GM21367 (cell line): Measurements from ENCODE around the gene E2F1.

ENCODE experiments used
- ATAC-seq: cut with Tn5 transposase; IDR thresholded peaks from one replicate; pipeline ENCODE4 v1.9.1; 2021; ENCODE audit not compliant: unreplicated experiment

E2F1 gene

DNA sequence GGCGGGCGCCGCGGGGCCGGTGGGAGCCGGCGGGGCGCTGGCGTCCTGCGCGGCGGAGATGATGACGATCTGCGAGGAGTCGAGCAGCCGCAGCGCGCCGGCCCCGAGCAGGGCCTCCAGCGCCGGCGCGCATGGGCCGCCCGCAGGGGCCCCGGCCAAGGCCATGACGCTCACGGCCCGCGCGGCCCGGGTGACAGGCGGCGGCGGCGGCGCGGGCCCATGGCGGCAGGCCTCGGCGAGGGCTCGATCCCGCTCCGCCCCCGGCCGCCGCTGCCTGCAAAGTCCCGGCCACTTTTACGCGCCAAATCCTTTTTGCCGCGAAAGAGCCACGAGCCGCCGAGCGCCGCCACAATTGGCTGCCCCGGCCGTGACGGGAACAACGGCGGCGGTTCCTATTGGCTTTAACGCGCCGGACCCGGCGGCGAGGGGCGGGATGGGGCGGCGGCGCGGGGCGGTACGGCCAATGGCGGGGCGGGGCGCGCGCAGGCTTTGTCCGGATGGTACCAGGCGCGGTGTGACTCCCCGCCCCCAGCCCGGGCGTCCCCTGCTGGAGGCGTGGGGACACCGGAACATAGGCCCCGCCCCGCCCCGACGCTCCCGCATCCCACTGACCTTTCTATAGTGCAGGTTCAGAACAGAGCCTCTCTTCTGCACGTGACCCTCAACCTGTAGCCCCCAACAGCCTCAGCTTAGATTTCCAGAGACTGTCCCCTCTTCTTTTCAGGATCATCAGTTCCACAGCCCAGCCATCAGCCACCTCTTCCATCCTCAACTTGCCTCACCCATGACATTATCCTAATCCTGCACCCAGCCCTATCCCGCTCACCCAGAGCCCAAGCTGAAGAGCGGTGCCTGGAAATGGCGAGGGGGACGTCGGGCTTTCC lies at the start of gene E2F1:
E2F1 (minus strand) TSS at position 286 of the 884 bp plus-strand sequence; CDS start at position 165, 121 bp downstream.
- peak; percentile 67 for ATAC-seq

DNA sequence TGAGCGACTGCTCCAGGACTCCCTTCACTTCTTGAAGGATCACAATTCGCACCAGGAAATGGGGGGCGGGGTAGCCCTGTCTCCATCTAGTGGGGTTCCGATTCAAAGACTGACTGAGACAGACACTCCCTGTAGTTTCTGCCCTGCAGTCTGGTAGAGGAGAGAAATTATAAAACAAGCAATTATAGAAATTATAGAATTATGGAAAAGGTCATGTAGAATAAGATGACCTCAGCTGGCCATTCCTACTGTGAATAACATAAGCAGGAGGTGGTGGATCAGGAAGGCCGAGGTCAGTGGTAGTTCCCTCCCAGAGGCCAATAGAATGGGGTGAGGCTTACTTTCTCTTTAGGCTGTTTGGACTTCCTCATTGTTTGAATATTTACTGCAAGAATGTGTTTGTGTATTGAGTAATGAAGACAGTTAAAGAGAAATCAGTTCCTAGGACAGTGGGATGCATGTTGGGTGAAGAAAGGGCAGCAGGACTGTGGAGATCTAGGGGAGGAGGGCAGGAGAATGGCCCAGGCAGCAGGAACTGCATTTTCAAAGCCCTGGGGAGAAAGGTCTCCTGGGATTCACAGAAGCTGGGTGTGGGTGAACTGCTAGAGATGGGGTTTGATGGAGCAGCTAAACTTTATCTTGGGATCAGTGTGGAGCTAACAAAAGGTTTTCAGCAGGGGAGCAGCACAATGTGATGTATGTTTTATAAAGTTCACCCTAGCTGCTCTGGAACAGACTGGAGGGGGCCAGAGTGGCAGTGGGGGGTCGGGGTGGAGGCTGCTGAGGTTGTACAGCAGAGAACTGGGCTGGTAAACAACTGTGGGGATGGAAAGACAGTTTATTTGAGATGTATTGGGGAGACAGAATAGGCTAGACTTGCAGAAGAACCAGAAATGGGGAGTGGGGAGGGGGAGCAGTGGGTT lies 47.7 kb upstream of the E2F1 start:
- ATAC-seq: no peak

GRCh38 chr20:33732166-33732970 lies 46.2 kb upstream of the E2F1 start:
- ATAC-seq: peak; percentile 40

- ATAC-seq: peak; percentile 64
These were observed 45.5 kb upstream of the E2F1 start, which contains the start of gene ZNF341 for GRCh38 chr20:33731693-33732165. Gene ZNF341 (plus strand): TSS chr20:33731996. CDS start chr20:33732022, 26 bp downstream.

DNA sequence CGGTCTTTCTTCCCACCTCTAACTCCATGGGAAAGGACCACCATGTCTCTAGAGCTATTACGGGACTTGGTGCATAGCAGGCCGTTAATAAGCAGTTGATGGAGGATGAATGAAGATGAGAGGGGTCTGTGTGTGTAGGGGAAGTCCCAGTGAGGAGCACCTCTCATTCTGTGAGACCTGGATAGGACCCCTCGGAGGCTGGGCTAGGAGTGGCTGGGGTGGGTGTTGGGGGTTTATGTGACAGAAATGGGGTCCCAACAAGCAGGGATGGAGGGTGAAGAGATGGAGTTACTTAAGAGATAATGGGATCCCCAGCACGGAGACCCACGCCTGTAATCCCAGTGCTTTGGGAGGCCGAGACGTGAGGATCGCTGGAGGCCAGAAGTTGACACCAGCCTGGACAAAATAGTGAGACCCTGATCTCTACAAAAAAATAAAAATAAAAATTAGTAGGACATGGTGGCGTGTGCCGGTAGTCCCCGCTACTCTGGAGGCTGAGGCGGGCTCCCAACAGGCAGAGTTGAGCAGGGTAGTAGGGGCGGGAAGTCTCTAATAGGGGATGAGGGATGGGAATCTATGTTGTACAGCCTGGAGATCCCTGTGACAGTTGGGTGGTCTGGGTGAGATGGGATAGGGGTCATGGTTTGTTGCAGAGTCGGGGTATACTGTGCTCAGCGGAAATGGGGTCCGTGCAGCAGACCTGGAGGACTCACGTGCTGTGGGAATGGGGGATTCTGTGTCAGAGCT lies 44.9 kb upstream of the E2F1 start:
- no peak for ATAC-seq

DNA sequence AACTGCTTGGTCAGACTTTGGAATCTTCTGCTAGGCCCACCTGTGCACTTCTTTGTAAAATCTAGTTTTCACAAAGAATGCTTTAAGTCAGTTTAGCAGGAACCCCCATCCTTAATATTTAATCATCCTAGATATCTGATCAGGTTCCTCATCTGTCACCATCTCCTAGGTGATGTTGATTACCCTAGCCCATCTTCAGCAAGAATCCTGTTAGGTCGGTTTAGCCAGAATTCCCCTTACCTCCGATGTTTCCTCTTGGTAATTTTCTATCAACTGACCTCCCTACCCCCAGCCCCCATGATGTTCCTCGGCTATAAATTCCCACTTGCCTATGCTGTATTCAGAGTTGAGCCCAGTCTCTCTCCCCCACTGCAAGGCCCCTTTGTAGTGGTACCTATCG lies 42.9 kb upstream of the E2F1 start:
- no peak for ATAC-seq

DNA sequence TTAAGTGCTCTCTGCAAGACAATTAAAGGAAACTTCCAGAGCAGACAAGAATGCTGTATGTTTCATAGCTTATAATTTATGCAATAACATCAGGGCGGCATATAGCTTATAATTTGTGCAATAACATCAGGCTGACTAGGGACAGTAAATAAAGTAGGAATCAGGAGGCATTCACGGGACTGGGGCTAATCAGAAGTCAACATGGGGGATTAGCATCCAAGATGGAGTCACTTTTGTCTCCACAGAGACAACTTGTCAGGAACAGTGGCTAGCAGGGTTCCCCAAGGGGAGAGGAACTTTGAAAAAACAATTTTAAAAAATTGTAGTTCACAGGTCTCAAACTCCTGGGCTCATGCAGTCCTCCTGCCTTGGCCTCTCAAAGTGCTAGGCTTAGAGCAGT lies 42.3 kb upstream of the E2F1 start:
- ATAC-seq: no peak

DNA sequence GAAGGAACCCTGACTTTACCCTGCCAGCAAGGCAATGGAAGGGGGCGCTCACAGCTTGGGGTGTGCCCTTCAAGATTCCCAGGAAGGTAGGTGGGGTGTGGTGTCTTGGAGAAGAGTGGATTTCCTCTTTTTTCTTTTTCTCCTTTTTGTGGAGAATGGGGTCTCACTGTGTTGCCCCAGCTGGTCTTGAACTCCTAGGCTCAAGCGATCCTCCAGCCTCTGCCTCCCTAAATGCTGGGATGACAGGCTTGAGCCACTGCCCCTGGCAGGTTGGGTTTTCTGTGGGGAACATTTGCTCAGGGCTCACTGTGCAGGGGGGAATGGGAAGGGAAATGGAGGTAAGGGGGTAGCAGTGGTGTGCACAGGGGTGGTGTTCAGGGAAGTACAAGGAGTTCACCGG lies 41.6 kb upstream of the E2F1 start:
- no peak for ATAC-seq

- no peak for ATAC-seq
These were observed 40.9 kb upstream of the E2F1 start for GRCh38 chr20:33727115-33727479.

DNA sequence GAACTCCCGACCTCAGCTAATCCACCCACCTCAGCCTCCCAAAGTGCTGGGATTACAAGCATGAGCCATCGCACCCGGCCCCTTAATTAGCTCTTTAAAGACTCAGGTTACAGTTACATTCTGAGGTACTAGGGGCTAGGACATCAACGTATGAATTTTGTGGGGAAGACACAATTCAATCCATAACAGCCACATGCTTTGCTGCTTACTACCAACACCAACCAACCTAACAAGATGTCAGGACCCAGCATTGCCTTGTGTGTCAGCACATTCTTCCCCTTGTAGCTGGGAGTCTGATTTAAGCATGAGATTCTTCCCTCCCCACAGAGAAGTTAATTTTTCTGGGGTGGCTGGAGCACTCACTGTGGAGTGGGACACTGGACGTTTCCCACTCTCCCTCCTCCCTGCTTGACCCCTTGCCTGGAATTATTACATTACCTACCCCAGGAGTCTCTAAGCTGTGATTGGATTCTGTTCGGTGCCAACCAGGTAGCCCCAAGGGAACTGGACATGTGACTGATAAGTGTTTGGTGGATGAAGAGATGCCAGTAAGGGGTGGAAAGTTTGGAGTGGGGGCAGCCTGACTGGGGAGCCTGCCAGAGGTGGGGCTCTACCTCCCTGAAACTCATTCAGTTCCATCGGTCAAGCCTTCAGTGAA lies 39.6 kb upstream of the E2F1 start:
- ATAC-seq: no peak

DNA sequence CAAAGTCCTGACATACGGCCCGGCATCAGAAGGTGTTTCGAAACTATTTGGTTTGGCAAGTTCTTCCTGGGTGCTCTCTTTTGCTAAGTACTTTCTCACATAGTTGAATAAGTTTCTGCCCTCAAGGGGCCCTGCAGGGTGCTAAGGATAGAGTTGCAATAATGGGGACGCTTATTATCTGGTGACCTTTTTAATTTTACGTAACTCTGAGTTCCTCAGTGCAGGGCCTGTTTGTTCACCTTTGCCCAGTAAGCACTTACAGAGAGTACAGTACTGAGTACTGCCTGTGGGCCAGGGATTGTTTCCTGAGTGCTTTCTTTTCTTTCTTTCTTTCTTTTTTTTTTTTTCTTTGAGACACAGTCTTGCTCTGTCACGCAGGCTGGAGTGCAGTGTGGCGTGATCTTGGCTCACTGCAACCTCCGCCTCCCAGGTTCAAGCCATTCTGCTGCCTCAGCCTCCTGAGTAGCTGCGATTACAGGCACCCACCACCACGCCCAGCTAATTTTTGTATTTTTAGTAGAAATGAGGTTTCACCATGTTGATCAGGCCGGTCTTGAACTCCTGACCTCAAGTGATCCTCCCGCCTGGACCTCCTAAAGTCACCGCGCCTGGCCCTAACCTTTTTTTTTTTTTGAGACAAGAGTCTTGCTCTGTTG lies 38.4 kb upstream of the E2F1 start:
- ATAC-seq: no peak

DNA sequence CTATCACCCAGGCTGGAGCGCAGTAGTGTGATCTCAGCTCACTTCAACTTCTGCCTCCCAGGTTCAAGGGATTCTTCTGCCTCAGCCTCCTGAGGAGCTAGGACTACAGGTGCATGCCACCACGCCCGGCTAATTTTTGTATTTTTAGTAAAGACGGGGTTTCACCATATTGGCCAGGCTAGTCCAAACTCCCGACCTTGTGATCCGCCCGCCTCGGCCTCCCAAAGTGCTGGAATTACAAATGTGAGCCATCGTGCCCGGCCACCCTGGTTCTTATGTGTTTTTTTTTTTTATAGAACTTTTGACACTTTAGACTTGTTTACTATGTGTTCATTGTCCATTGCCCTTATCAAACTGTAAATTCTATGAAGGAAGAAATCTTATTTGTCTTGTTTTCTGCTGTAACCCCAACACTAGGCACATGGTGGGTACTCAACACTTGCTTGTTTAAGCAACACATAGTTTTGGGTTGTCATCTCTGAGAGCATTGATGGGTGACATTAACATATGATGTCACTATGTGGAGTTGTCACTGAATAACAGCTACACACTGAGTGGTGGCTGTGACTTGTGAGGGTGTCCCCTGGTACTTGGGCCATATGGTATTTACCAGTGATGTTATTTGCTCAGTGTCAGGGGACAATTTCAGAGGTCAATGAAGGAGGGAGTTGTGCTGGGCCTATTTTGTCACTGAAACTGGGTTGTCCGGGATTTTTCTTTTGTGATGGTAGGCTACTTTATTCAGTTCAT lies 35.4 kb upstream of the E2F1 start:
- ATAC-seq: no peak

GRCh38 chr20:33719989-33720709 lies 34.0 kb upstream of the E2F1 start, which contains the start of gene PXMP4:
Gene PXMP4 (minus strand): TSS chr20:33720310. CDS start chr20:33720207, 103 bp downstream.
- ATAC-seq: peak; percentile 86

DNA sequence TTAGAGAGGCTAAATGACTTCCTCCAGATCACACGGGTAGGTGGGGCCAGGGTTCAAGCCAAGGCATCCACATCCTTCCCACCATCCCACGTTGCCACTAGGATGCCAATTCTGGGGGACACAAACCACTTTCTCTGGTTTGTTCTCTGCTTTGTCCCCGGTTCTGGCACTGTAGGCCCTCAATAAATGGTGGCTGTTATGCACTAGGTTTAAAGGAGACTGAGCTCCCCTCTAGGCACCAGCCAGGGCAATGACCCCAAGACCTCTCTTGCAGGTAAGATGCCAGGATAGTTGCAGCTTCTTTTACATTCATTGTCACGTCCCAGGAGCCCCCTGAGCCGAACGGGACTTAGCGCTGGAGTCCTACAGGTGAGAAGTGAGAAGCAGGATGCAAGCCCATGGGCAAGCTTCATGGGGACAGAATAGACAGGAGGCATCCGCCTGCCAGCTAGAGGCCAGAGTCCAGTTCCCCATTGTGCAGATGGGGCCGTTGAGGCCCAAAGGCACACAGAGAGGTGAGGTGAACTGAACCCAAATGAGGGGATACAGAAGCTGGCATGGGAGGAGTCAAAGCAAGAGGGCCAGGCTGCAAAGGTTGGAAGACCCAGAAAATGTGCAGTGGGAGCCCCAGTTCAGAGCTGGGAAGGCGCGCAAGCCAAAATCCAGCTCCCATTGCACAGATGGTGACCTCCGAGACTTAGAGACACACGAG lies 33.2 kb upstream of the E2F1 start:
- ATAC-seq: no peak

DNA sequence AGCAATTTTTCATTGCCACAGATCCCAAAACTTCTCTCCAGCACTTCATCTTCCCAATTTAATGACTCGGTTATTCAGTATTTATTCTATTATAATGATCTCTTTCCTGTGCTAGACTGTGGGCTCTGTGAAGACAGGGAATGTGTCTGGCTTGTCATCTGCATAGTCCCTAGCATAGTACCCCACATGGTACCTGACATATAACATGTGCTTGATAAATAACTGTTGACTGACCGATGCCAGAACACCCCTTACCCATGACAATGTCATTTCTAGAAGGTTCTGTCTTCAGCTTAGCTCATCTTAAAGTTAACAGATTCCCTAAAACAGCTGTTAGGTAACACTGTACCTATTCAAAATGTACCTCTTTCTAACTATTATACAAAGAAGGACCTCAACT lies 30.3 kb upstream of the E2F1 start:
- ATAC-seq: no peak

DNA sequence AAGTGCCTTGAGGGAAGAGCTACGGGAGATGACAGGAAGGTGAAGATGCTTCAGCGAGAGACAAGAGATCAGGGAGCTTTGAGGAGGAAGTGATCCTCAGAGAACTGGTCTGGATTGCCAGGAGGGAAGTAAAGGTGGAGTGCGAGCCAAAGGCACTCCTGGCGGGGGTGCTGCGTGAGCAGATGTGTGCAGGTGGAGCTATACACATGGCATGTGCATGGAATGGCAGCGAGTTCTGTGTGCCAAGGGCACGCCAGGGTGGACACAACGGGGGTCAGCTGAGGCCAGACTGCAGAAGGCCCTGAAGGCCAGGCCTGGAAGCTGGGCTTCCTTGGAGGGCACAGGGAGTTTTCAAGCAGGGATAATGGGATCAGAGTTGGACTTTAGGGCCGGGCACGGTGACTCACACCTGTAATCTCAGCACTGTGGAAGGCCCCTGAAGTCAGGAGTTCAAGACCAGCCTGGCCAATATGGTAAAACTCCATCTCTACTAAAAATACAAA lies 27.7 kb upstream of the E2F1 start:
- ATAC-seq: no peak

- no peak for ATAC-seq
These were observed 25.2 kb upstream of the E2F1 start for GRCh38 chr20:33711446-33711738.
